CD14-positive monocyte (primary cell): ENCODE data around the gene TMEM187. TPM values are rescaled to one million over a fixed set of nuclear protein-coding genes. Genes with fewer than 3 reads are reported as not detected.

ENCODE experiments used
- DNase-seq, 3 donors: peaks; one replicate each; pipeline ENCODE4 v3.0.0-alpha.2; 2011 to 2022
- H2AFZ ChIP-seq: 2 replicates; pipeline ENCODE4 v1.6.0; 2012; ENCODE audit warnings: mild to moderate bottlenecking, low read depth, low read length, inconsistent platforms; ENCODE audit not compliant: insufficient read depth, poor library complexity, severe bottlenecking
- H3K27ac ChIP-seq, 2 donors: 1 replicate in 1 of 2; 2 replicates in 1 of 2; pipeline ENCODE4 v1.5.1; 2012 to 2013; ENCODE audit warnings: low read length in 2 of 2, control low read depth in 1 of 2, inconsistent platforms in 1 of 2, low read depth in 1 of 2, mild to moderate bottlenecking in 1 of 2
- H3K27me3 ChIP-seq, 2 donors: one replicate each; pipeline versions ENCODE4 v1.6.0 to v1.6.1; 2011 to 2013; ENCODE audit warnings: low read length in 2 of 2; ENCODE audit not compliant: control insufficient read depth in 2 of 2, insufficient read depth in 2 of 2
- H3K36me3 ChIP-seq, 2 donors: replicated peaks in 1 of 2; 1 replicate in 1 of 2; 2 replicates in 1 of 2; pipeline versions ENCODE4 v1.5.1 to v1.6.1; 2012 to 2013; ENCODE audit warnings: low read length in 2 of 2, control low read depth in 1 of 2, inconsistent platforms in 1 of 2, mild to moderate bottlenecking in 1 of 2; ENCODE audit not compliant: insufficient read depth in 2 of 2, control insufficient read depth in 1 of 2
- H3K4me1 ChIP-seq, 2 donors: 1 replicate in 1 of 2; 2 replicates in 1 of 2; pipeline versions ENCODE4 v1.5.1 to v1.6.1; 2012 to 2013; ENCODE audit warnings: low read length in 2 of 2, control low read depth in 1 of 2, inconsistent platforms in 1 of 2, mild to moderate bottlenecking in 1 of 2, moderate library complexity in 1 of 2; ENCODE audit not compliant: insufficient read depth in 2 of 2, control insufficient read depth in 1 of 2
- H3K4me2 ChIP-seq: replicated peaks from 2 replicates; pipeline ENCODE3; 2012; ENCODE audit warnings: low read length, moderate library complexity, mild to moderate bottlenecking; ENCODE audit not compliant: poor library complexity, severe bottlenecking; ENCODE audit errors: extremely low read depth
- H3K4me3 ChIP-seq, 3 experiments: fragments of 200-600 bp in 1 of 3; sonication (generic) in 1 of 3; replicated peaks in 1 of 3; 1 replicate in 2 of 3; 2 replicates in 1 of 3; pipeline ENCODE4 v1.5.1; 2011 to 2013; ENCODE audit warnings: low read length in 3 of 3, mild to moderate bottlenecking in 3 of 3, control low read depth in 2 of 3, low read depth in 2 of 3, inconsistent platforms in 1 of 3, moderate library complexity in 1 of 3
- H3K79me2 ChIP-seq: 2 replicates; pipeline ENCODE4 v1.6.0; 2012; ENCODE audit warnings: mild to moderate bottlenecking, control low read depth, inconsistent platforms, low read length, moderate library complexity; ENCODE audit not compliant: insufficient read depth
- H3K9ac ChIP-seq: 2 replicates; pipeline ENCODE4 v1.6.0; 2017; ENCODE audit warnings: low read length, mild to moderate bottlenecking; ENCODE audit not compliant: insufficient read depth, poor library complexity, severe bottlenecking
- H3K9me3 ChIP-seq, 2 donors: replicated peaks in 1 of 2; 1 replicate in 1 of 2; 2 replicates in 1 of 2; pipeline versions ENCODE4 v1.5.1 to v1.6.1; 2012 to 2013; ENCODE audit warnings: low read length in 2 of 2, control low read depth in 1 of 2; ENCODE audit not compliant: control insufficient read depth in 1 of 2, insufficient read depth in 1 of 2
- H4K20me1 ChIP-seq: 2 replicates; pipeline ENCODE4 v1.6.0; 2012; ENCODE audit warnings: mild to moderate bottlenecking, low read length, control low read depth, moderate library complexity; ENCODE audit not compliant: insufficient read depth
- H3K27ac Mint-ChIP-seq, 7 donors: one replicate each; pipeline ENCODE4 v1.8.0; 2020; ENCODE audit warnings: mild to moderate bottlenecking in 7 of 7, mixed read lengths in 7 of 7, moderate library complexity in 6 of 7, inconsistent platforms in 2 of 7
- H3K27me3 Mint-ChIP-seq, 3 donors: one replicate each; pipeline ENCODE4 v1.8.0; 2021 to 2022; ENCODE audit warnings: low read depth in 3 of 3, mild to moderate bottlenecking in 3 of 3, mixed read lengths in 3 of 3, moderate library complexity in 3 of 3, inconsistent platforms in 1 of 3
- H3K36me3 Mint-ChIP-seq, 2 donors: one replicate each; pipeline ENCODE4 v1.8.0; 2020; ENCODE audit warnings: mixed read lengths in 2 of 2, inconsistent platforms in 1 of 2, mild to moderate bottlenecking in 1 of 2
- H3K4me1 Mint-ChIP-seq: one replicate; pipeline ENCODE4 v1.8.0; 2020; ENCODE audit warnings: mild to moderate bottlenecking, mixed read lengths
- H3K4me3 Mint-ChIP-seq, 2 donors: one replicate each; pipeline ENCODE4 v1.8.0; 2020; ENCODE audit warnings: mild to moderate bottlenecking in 2 of 2, mixed read lengths in 2 of 2, moderate library complexity in 1 of 2
- H3K9me3 Mint-ChIP-seq, 7 donors: one replicate each; pipeline ENCODE4 v1.8.0; 2020 to 2022; ENCODE audit warnings: mixed read lengths in 7 of 7, mild to moderate bottlenecking in 6 of 7, moderate library complexity in 6 of 7, inconsistent platforms in 2 of 7
- CTCF ChIP-seq: fragments of 200-600 bp; IDR thresholded peaks from one replicate; pipeline ENCODE4 v1.8.0; 2022; ENCODE audit warnings: antibody characterized with exemption, mild to moderate bottlenecking
- WGBS: methylation state at CpG from one replicate; pipeline ENCODE4 v1.1.5; 2013; ENCODE audit warnings: missing lambda C conversion rate; ENCODE audit not compliant: insufficient coverage; 5-methylcytosine and 5-hydroxymethylcytosine counted together
- intact Hi-C, 2 donors: fragments of 100-400 bp; cut with micrococcal nuclease; formaldehyde crosslinking; loops; one replicate each; pipeline versions ENCODE4 v1.15.0 to v1.15.1; 2023
- polyA plus RNA-seq, 3 donors: library from polyadenylated mRNA; depleted of rRNA in 1 of 3; unstranded in 2 of 3; stranded (reverse) in 1 of 3; fragments of 300-500 nt in 2 of 3; fragments of >200 nt in 1 of 3; fragmentation: Illumina TruSeq in 2 of 3; gene quantifications; 1 replicate in 2 of 3; 2 replicates in 1 of 3; pipeline ENCODE4 v1.2.3, GENCODE V29; 2012 to 2021

TMEM187 gene
- polyA plus RNA-seq, 3 donors, result 2.8 to 10.3 (median 4.9) TPM

DNA sequence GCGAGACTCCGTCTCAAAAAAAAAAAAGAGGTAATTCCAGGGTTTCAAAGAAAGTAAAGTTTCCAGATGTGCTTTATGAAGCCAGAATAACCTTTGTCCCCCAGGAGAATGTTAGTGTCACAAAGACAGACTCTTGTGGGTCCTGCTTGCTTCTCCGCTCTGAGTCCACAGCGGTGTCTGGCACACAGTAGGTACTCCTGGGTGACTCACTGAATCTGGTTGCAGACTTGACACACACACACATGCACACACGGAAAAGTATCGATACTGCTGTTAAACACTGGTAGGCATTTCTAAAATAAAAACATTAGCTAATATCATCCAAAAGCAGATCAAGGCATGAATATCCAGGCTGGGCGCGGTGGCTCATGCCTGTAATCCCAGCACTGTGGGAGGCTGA lies 22.9 kb downstream of the TMEM187 start:
- H3K4me3 Mint-ChIP-seq, result no peak overlapping the region
- no CpG with 5 or more reads among the region's 8 CpGs for WGBS

DNA sequence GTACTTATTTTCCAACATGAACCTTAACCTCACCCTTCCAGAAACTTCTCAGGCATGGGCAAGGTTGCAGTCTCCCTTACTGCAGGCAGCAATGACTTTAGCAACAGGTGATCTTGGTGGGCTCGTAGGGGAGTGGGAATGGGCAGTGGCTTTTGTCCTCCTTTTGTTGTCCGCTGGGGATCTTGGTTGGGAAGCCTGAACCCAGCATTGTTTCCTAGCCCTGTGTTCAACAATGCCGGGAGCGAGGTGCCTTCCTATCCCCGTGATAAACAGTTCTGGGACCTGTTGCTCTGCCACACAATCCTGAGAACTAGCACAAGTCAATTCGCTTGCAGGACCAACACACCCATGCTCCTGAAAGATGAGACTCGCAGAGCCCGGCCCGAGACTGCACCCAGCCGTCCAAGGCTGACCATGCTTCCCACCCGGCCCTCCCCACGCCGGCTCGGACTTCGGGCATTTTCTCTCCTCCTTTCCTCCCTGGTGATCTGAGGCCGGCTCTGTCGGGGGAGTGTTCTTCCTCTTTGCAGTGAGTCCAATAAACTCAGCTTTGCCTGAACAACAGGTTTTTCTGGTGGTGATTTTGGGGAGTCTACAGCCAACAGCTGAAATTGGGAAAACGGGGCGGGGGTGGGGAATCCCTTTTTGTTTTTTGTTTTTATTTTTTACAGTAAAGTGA lies 26.9 kb downstream of the TMEM187 start:
- peak overlapping the region in 1 of 2 donors; percentile 4 for H3K4me3 Mint-ChIP-seq
- no peaks in the 10 kb centered on the region for H3K79me2 ChIP-seq
- no peak overlapping the region for H2AFZ ChIP-seq
- H3K4me1 ChIP-seq, result peaks cover 42 to 43% of the 10 kb centered on the region in 2 donors
- peaks cover 36% of the 10 kb centered on the region for H3K4me1 Mint-ChIP-seq
- DNase-seq, result no peak
- peak overlapping the region; percentile 19 for H3K4me2 ChIP-seq
- H3K9me3 Mint-ChIP-seq, result peaks cover 0 to 6% (median 0%) of the 10 kb centered on the region in 7 donors
- no peak overlapping the region for H3K9ac ChIP-seq
- H3K27ac Mint-ChIP-seq, result peak overlapping the region in 2 of 7 donors; percentile 5 to 46
- H3K36me3 ChIP-seq, result no peaks in the 10 kb centered on the region
- H3K4me3 ChIP-seq, result no peak overlapping the region
- peaks cover 0 to 13% of the 10 kb centered on the region in 2 donors for H3K27me3 ChIP-seq
- peaks cover 0 to 58% (median 0%) of the 10 kb centered on the region in 3 donors for H3K27me3 Mint-ChIP-seq
- no peak for TF ChIP-seq CTCF
- H3K9me3 ChIP-seq, result peaks cover 0 to 5% of the 10 kb centered on the region in 2 donors
- H3K36me3 Mint-ChIP-seq, result peaks cover 0 to 1% of the 10 kb centered on the region in 2 donors
- H4K20me1 ChIP-seq, result no peaks in the 10 kb centered on the region
- intact Hi-C loops, result no loop called here
- no peak overlapping the region for H3K27ac ChIP-seq
- WGBS, result 69% methylated on average over 5 of the region's 19 CpGs

More for the DNA sequence above, 22.9 kb downstream of the TMEM187 start:
- H3K27me3 Mint-ChIP-seq, result peaks cover 0 to 60% (median 0%) of the 10 kb centered on the region in 3 donors
- no peaks in the 10 kb centered on the region for H3K36me3 ChIP-seq
- no peak overlapping the region for H3K9ac ChIP-seq
- no peak overlapping the region for H3K27ac Mint-ChIP-seq
- no peak for DNase-seq
- no peaks in the 10 kb centered on the region for H3K9me3 ChIP-seq
- no peaks in the 10 kb centered on the region for H4K20me1 ChIP-seq
- peaks cover 0 to 7% (median 3%) of the 10 kb centered on the region in 7 donors for H3K9me3 Mint-ChIP-seq
- intact Hi-C loops, result no loop called here
- peaks cover 0 to 13% of the 10 kb centered on the region in 2 donors for H3K27me3 ChIP-seq
- H3K27ac ChIP-seq, result no peak overlapping the region
- no peaks in the 10 kb centered on the region for H3K36me3 Mint-ChIP-seq
- H3K4me1 Mint-ChIP-seq, result peaks cover 22% of the 10 kb centered on the region
- H2AFZ ChIP-seq, result no peak overlapping the region
- no peaks in the 10 kb centered on the region for H3K79me2 ChIP-seq
- no peak overlapping the region for H3K4me3 ChIP-seq
- TF ChIP-seq CTCF, result no peak
- H3K4me2 ChIP-seq, result no peak overlapping the region
- H3K4me1 ChIP-seq, result peaks cover 25 to 26% of the 10 kb centered on the region in 2 donors
